Myometrial cell (primary cell): ENCODE results near the gene MAP3K20. TPM values are rescaled to one million over a fixed set of nuclear protein-coding genes. Genes with fewer than 3 reads are reported as not detected.

Experiments
- total RNA-seq: library from RNA; depleted of rRNA; stranded (reverse); fragments of >200 nt; gene quantifications from 2 replicates; pipeline ENCODE4 v1.2.3, GENCODE V29; 2015

Gene MAP3K20
- 43.1 and 47.9 TPM in 2 replicates for total RNA-seq

GRCh38 chr2:173075781-173076580 is at the start of gene MAP3K20:
TSS of gene MAP3K20 (plus strand) at chr2:173075846. CDS start at chr2:173091032, 15,186 bp downstream.

